ENCODE measurements around the gene POLG2. TPM values are rescaled to one million over a fixed set of nuclear protein-coding genes. Genes with fewer than 3 reads are reported as not detected.

The POLG2 gene
- polyA plus RNA-seq, 1 experiment: 9.2 TPM

GRCh38 chr17:64507413-64507782 is 10.5 kb upstream of the POLG2 start:
- Histone ChIP-seq H3K9me3 (ENCODE audit: control insufficient read depth, insufficient read depth, low read length) (peaks cover 3% of the 10 kb centered on the region; the same call in 1 of the 2 replicates), H3K4me3 (ENCODE audit: low read depth, low read length) (peak overlapping the region; percentile 94), H3K27ac (ENCODE audit: low read depth, low read length) (peak overlapping the region; percentile 99), H3K27me3 (ENCODE audit: control insufficient read depth, insufficient read depth, low read length) (no peaks in the 10 kb centered on the region)
- ChIA-PET CTCF (interaction anchor here (0.8 to 2.0 kb wide), 4 partner anchors 14 to 142 kb away, joined by 3 to 26 read pairs (median 4); no protein-coding TSS in a partner anchor), POLR2A (interaction anchor here (0.6 to 2.9 kb wide), 10 partner anchors 11 to 216 kb away, joined by 3 to 77 read pairs (median 3); partner anchors contain the start of gene POLG2)
- DNase-seq (ENCODE audit: low read depth, low spot score): no peak
- peak; percentile 55 for TF ChIP-seq CTCF (IDR thresholded peaks at IDR 0.05; ENCODE audit: low read depth, low read length)

GRCh38 chr17:64506576-64507412 is 9.9 kb upstream of the POLG2 start, which contains the start of gene CEP95:
Gene CEP95, plus strand, starts transcription at chr17:64506977. Its CDS starts 121 bp downstream, at chr17:64507098.
- TF ChIP-seq CTCF (IDR thresholded peaks at IDR 0.05; ENCODE audit: low read depth, low read length): no peak
- H3K27me3 ChIP-seq (ENCODE audit: control insufficient read depth, insufficient read depth, low read length): no peaks in the 10 kb centered on the region
- H3K9me3 ChIP-seq (ENCODE audit: control insufficient read depth, insufficient read depth, low read length): peaks cover 3% of the 10 kb centered on the region; the same call in 1 of the 2 replicates
- peak within 1 kb of the TSS; percentile 99 for H3K27ac ChIP-seq (ENCODE audit: low read depth, low read length)
- CTCF ChIA-PET: interaction anchor here (0.7 to 2.0 kb wide), 6 partner anchors 9 to 143 kb away, joined by 3 to 26 read pairs (median 4); no protein-coding TSS in a partner anchor
- DNase-seq (ENCODE audit: low read depth, low spot score): peak; percentile 98
- POLR2A ChIA-PET: interaction anchor here (0.6 to 2.9 kb wide), 23 partner anchors 9 to 733 kb away, joined by 3 to 77 read pairs (median 3); partner anchors contain the start of genes CCDC47, DDX42 and POLG2
- peak within 1 kb of the TSS; percentile 94 for H3K4me3 ChIP-seq (ENCODE audit: low read depth, low read length)

- H3K4me3 ChIP-seq (ENCODE audit: low read depth, low read length): peak within 1 kb of the TSS; percentile 94
- no peaks in the 10 kb centered on the region for H3K27me3 ChIP-seq (ENCODE audit: control insufficient read depth, insufficient read depth, low read length)
- H3K9me3 ChIP-seq (ENCODE audit: control insufficient read depth, insufficient read depth, low read length): peaks cover 3% of the 10 kb centered on the region; the same call in 1 of the 2 replicates
- POLR2A ChIA-PET: interaction anchor here (0.6 to 2.9 kb wide), 22 partner anchors 9 to 733 kb away, joined by 3 to 77 read pairs (median 4); partner anchors contain the start of genes CCDC47, DDX42 and POLG2
- CTCF ChIA-PET: interaction anchor here (0.7 to 2.0 kb wide), 6 partner anchors 9 to 143 kb away, joined by 3 to 26 read pairs (median 4); no protein-coding TSS in a partner anchor
- peak; percentile 92 for DNase-seq (ENCODE audit: low read depth, low spot score)
- H3K27ac ChIP-seq (ENCODE audit: low read depth, low read length): peak within 1 kb of the TSS; percentile 99
- TF ChIP-seq CTCF (IDR thresholded peaks at IDR 0.05; ENCODE audit: low read depth, low read length): no peak
These were observed 9.3 kb upstream of the POLG2 start, which contains the start of gene DDX5 for GRCh38 chr17:64506201-64506575. Gene DDX5, minus strand, starts transcription at chr17:64506289. Its CDS starts 170 bp downstream, at chr17:64506119.

- peak overlapping the region; percentile 99 for H3K27ac ChIP-seq (ENCODE audit: low read depth, low read length)
- H3K4me3 ChIP-seq (ENCODE audit: low read depth, low read length): peak overlapping the region; percentile 94
- ChIA-PET CTCF (interaction anchor here (0.8 kb wide), 1 partner anchor 14 kb away, joined by 3 read pairs; no protein-coding TSS in a partner anchor), POLR2A (interaction anchor here (0.6 to 2.9 kb wide), 24 partner anchors 9 to 732 kb away, joined by 3 to 77 read pairs (median 5); partner anchors contain the start of genes CCDC47, DDX42 and POLG2)
- TF ChIP-seq CTCF (IDR thresholded peaks at IDR 0.05; ENCODE audit: low read depth, low read length): no peak
- DNase-seq (ENCODE audit: low read depth, low spot score): peak; percentile 69
- H3K9me3 ChIP-seq (ENCODE audit: control insufficient read depth, insufficient read depth, low read length): peaks cover 3% of the 10 kb centered on the region; the same call in 1 of the 2 replicates
- H3K27me3 ChIP-seq (ENCODE audit: control insufficient read depth, insufficient read depth, low read length): no peaks in the 10 kb centered on the region
These were observed 8.7 kb upstream of the POLG2 start for GRCh38 chr17:64505340-64506200.
